ENCODE measurements around the gene ATP8B4.

ATP8B4 gene

DNA sequence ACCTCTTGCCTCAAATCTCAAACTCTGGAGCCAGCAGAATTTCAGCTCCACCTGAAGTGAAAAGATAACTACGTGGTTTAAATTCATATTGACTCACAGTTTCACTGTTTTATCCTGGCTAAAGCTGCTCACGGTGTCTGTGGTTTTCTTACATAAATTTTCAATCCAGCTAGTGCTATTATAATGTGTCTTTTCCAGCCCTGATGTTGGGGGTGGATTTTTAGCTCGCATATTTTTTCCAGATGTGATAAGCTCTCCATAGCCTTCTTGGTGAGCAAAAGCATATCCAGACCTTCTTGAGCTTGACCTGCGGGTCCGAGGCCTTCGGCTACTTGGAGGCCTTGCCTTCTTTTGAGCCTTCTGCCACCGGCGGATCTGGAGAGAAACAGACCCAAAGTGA lies 258.9 kb downstream of the ATP8B4 start:
- no peak overlapping the region for H3K27ac ChIP-seq (ENCODE audit: low read length)
- H3K36me3 ChIP-seq (ENCODE audit: control insufficient read depth, insufficient read depth, low read length) = no peaks in the 10 kb centered on the region
- H3K4me3 ChIP-seq (ENCODE audit: low read length) = no peak overlapping the region
- no peak for DNase-seq (ENCODE audit: low read depth, low spot score)
- no peaks in the 10 kb centered on the region for H3K27me3 ChIP-seq (ENCODE audit: control insufficient read depth, insufficient read depth, low read length)
- H3K9me3 ChIP-seq (ENCODE audit: control insufficient read depth, insufficient read depth, low read length) = no peaks in the 10 kb centered on the region
- no CpG with 5 or more reads among the region's 8 CpGs for WGBS (ENCODE audit: insufficient coverage, insufficient read length)
- no peaks in the 10 kb centered on the region for H3K4me1 ChIP-seq (ENCODE audit: control insufficient read depth, insufficient read depth, low read length)

DNA sequence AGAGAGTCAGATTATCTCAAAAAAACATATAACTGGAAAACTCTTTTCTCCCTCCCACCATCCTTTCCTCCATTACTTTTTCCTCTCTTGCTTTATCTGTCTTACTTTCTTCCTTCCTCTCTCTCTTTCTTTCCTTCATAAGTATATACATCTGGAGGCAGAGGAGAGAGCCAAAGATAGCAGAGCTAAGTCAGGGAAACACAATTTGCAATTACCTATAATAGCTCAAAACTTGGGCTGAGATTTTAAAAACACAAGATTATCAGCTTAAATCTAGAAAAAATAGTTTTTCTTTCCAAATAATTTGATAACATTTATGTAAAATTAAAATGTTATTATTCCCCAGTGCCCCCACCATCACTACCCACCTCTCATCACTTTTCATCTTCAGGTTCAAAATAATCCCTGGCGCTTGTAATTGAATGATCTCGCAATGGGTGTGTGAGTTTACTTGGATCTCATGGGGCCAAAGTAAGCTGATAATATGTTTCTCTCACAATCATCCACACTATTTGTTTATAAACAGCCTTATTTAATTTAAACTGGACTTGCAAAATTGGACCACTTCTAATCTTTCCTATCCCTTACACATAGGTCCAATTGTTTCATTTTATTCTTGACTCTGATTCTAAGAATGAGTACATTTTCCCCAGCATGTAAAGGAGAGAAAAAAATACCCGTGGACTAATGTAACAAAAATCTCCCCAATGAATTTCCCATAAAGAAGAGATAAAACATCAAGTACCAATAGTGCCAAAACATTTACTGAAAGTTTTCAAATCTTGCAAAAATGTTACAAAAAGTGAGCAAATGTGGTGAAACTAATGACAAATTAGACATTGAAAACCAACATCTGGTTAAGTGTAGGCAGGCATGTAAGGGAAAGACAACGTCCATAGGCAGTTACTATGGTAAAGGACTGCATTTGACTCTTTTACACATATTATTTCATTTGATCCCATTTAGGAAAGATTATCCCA lies 261.2 kb downstream of the ATP8B4 start:
- H3K36me3 ChIP-seq (ENCODE audit: control insufficient read depth, insufficient read depth, low read length) = no peaks in the 10 kb centered on the region
- no peak for DNase-seq (ENCODE audit: low read depth, low spot score)
- no peak overlapping the region for H3K27ac ChIP-seq (ENCODE audit: low read length)
- no peaks in the 10 kb centered on the region for H3K9me3 ChIP-seq (ENCODE audit: control insufficient read depth, insufficient read depth, low read length)
- WGBS (ENCODE audit: insufficient coverage, insufficient read length) = no CpG with 5 or more reads among the region's 4 CpGs
- H3K4me1 ChIP-seq (ENCODE audit: control insufficient read depth, insufficient read depth, low read length) = no peaks in the 10 kb centered on the region
- no peaks in the 10 kb centered on the region for H3K27me3 ChIP-seq (ENCODE audit: control insufficient read depth, insufficient read depth, low read length)
- no peak overlapping the region for H3K4me3 ChIP-seq (ENCODE audit: low read length)

DNA sequence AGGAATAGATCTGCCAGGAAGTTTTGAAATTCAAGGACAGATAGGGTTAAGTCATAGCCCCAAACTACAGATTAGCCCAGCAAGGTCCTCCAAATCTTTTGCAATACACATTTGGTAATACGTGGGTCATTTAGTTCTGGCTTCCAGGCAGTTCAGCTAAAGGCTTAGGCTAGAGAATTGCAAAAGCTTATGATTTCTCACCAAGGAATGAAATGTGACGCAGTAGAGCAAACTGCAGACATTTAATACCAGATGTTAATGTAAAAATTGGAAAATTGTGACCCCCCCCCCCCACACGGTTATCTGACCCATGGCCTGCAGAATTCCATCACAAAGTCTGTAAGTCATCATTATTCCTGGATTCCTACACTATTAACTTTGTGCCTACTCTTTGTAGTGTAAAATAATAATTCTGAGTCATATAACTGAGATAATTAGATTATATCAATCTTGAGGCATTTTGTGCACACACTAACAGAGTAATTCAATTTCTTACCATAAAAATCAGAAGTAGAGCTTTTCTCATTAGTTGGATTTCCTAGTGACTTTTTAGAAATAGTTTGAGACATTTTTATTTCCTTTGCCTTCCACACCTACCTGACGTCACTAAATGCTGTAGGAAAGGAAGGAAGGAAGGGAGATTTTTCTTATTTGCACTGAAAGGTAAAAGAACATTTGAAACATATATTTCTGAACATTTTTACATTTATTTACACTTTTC lies 263.0 kb downstream of the ATP8B4 start:
- Histone ChIP-seq H3K27ac (ENCODE audit: low read length) (no peak overlapping the region), H3K4me1 (ENCODE audit: control insufficient read depth, insufficient read depth, low read length) (no peaks in the 10 kb centered on the region), H3K4me3 (ENCODE audit: low read length) (no peak overlapping the region), H3K36me3 (ENCODE audit: control insufficient read depth, insufficient read depth, low read length) (no peaks in the 10 kb centered on the region), H3K9me3 (ENCODE audit: control insufficient read depth, insufficient read depth, low read length) (no peaks in the 10 kb centered on the region), H3K27me3 (ENCODE audit: control insufficient read depth, insufficient read depth, low read length) (no peaks in the 10 kb centered on the region)
- WGBS (ENCODE audit: insufficient coverage, insufficient read length) = no CpG with 5 or more reads among the region's 4 CpGs
- DNase-seq (ENCODE audit: low read depth, low spot score) = no peak

DNA sequence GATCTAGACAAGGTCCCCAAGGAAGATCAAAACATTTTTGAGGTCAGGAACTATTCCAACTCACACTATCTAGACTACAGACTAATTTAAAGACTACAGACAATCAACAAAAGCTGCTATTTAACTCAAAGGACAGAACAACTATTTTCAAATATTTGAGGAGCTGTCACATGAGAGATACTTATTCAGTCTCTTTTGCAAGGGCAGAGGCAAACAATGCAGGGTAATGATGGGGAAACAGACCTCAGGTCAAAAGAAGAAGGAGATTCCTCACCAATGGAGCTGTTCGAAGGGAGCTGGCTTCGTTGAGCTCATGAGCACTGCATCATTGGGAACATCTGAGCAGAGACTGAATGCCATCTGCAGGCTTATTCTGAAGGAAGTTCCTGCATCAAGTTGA lies 266.3 kb downstream of the ATP8B4 start:
- Histone ChIP-seq H3K4me1 (ENCODE audit: control insufficient read depth, insufficient read depth, low read length) (no peaks in the 10 kb centered on the region), H3K36me3 (ENCODE audit: control insufficient read depth, insufficient read depth, low read length) (no peaks in the 10 kb centered on the region)
- no CpG with 5 or more reads among the region's 2 CpGs for WGBS (ENCODE audit: insufficient coverage, insufficient read length)

DNA sequence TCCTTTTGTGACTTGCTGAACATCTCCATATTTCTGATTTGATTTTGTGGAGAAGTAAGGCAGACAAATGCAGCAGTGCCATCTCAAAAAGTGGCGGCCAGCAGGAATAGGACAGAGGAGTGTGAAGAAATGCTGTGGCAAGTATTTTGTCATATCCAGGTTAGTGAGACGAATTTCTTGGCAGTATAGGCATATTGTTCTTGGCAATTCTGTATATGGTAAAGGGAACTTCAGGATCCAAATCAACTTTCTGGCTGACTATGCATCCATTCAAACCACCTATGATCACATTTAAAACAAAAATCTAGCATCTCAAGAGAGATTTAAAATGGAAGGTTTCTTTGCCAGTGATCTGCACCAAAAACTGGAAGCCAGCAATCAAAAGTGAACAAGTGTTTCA lies 270.2 kb downstream of the ATP8B4 start:
- H3K4me1 ChIP-seq (ENCODE audit: control insufficient read depth, insufficient read depth, low read length) = no peaks in the 10 kb centered on the region
- WGBS (ENCODE audit: insufficient coverage, insufficient read length) = no CpG with 5 or more reads among the region's 2 CpGs
- no peak for DNase-seq (ENCODE audit: low read depth, low spot score)
- H3K9me3 ChIP-seq (ENCODE audit: control insufficient read depth, insufficient read depth, low read length) = no peaks in the 10 kb centered on the region
- H3K27ac ChIP-seq (ENCODE audit: low read length) = no peak overlapping the region
- H3K4me3 ChIP-seq (ENCODE audit: low read length) = no peak overlapping the region
- no peaks in the 10 kb centered on the region for H3K36me3 ChIP-seq (ENCODE audit: control insufficient read depth, insufficient read depth, low read length)
- no peaks in the 10 kb centered on the region for H3K27me3 ChIP-seq (ENCODE audit: control insufficient read depth, insufficient read depth, low read length)

More for the DNA sequence above, 266.3 kb downstream of the ATP8B4 start:
- Histone ChIP-seq H3K27me3 (ENCODE audit: control insufficient read depth, insufficient read depth, low read length) (no peaks in the 10 kb centered on the region), H3K4me3 (ENCODE audit: low read length) (no peak overlapping the region), H3K9me3 (ENCODE audit: control insufficient read depth, insufficient read depth, low read length) (no peaks in the 10 kb centered on the region), H3K27ac (ENCODE audit: low read length) (no peak overlapping the region)
- DNase-seq (ENCODE audit: low read depth, low spot score) = no peak

DNA sequence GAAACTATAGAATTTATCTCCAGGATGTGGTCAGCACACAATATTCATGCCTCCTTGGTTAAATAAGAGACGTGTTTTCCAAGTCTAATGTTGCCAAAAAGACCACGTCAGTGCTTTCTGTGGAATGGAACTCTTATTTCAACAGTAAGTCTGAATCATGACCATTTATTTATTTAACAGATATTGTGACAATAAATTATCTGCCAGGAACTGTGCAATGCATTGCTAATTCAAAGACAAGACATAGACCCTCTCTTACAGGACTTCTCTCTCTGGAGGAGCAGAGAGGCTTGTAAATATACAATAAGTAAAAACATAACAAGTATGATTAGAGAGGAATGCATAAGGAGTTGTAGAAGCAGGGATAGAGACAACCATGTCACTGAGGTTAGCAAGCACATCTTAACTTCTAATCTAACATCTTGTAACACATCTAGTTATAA lies 270.7 kb downstream of the ATP8B4 start:
- no peaks in the 10 kb centered on the region for H3K4me1 ChIP-seq (ENCODE audit: control insufficient read depth, insufficient read depth, low read length)
- no CpG with 5 or more reads among the region's 2 CpGs for WGBS (ENCODE audit: insufficient coverage, insufficient read length)
- no peaks in the 10 kb centered on the region for H3K27me3 ChIP-seq (ENCODE audit: control insufficient read depth, insufficient read depth, low read length)
- no peak for DNase-seq (ENCODE audit: low read depth, low spot score)
- H3K9me3 ChIP-seq (ENCODE audit: control insufficient read depth, insufficient read depth, low read length) = no peaks in the 10 kb centered on the region
- no peak overlapping the region for H3K27ac ChIP-seq (ENCODE audit: low read length)
- H3K4me3 ChIP-seq (ENCODE audit: low read length) = no peak overlapping the region
- no peaks in the 10 kb centered on the region for H3K36me3 ChIP-seq (ENCODE audit: control insufficient read depth, insufficient read depth, low read length)

DNA sequence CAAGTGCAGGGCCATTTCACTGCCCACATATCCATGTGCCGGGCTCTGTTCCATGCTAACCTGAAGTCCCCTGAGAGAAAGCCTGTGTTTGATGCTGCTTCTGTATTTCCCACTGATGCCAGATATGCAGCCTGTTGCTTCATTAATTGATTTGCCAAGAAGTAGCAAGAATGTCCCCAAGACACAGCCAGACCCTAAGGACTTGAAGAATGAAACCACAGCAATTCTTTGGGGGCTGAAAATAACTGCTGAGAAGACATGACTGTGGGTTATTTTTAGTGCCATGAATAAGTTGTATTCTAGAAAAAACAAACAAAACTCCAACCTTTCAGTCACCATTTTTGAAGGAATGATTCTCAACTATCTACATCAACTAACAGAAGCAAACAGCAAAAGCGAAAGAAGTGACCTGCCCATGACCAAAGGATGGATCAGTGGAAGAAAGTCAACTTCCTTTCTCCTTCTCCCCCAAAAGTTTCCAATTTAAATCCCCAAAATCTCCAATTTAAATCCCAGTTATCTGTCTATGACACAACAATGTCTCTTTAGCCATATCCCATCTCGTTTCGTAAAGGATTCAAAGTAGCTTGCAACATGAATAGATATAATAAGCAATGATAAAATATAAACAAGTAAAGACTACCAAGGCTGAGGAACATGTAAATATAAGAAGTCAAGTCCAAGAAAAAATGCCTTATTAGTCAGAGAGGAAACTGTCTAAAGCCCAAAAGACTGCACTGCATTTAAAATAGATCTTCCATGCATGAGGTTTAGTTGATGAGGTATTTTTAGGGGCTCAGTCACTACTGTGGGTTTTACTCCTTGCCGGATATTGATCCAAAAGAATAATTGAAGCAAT lies 271.4 kb downstream of the ATP8B4 start:
- no peaks in the 10 kb centered on the region for H3K9me3 ChIP-seq (ENCODE audit: control insufficient read depth, insufficient read depth, low read length)
- no peaks in the 10 kb centered on the region for H3K36me3 ChIP-seq (ENCODE audit: control insufficient read depth, insufficient read depth, low read length)
- 100% methylated on average over 2 of the region's 5 CpGs for WGBS (ENCODE audit: insufficient coverage, insufficient read length)
- H3K27ac ChIP-seq (ENCODE audit: low read length) = no peak overlapping the region
- H3K27me3 ChIP-seq (ENCODE audit: control insufficient read depth, insufficient read depth, low read length) = no peaks in the 10 kb centered on the region
- DNase-seq (ENCODE audit: low read depth, low spot score) = no peak
- no peaks in the 10 kb centered on the region for H3K4me1 ChIP-seq (ENCODE audit: control insufficient read depth, insufficient read depth, low read length)
- H3K4me3 ChIP-seq (ENCODE audit: low read length) = no peak overlapping the region

DNA sequence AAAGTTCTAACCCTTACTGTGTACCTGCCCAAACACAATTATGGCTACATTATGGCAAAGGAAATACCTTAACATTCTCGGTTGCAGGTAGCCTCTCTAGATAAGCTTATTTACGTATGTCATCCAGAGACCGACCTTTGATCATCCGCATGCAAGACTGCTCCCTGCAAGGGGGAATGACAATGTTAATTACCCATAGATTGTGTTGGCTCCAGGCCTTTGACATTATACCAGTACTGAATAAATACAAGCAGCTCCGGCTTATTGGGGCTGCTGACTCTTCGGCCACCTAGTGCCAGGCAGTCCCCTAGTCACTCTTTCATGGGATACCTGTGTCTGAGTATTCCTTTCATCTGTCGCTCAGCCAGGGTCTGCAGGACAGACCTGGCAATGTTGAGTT lies 274.6 kb downstream of the ATP8B4 start:
- Histone ChIP-seq H3K27me3 (ENCODE audit: control insufficient read depth, insufficient read depth, low read length) (no peaks in the 10 kb centered on the region), H3K9me3 (ENCODE audit: control insufficient read depth, insufficient read depth, low read length) (no peaks in the 10 kb centered on the region), H3K4me1 (ENCODE audit: control insufficient read depth, insufficient read depth, low read length) (no peaks in the 10 kb centered on the region), H3K4me3 (ENCODE audit: low read length) (no peak overlapping the region), H3K36me3 (ENCODE audit: control insufficient read depth, insufficient read depth, low read length) (no peaks in the 10 kb centered on the region; the same call in 1 of the 2 replicates), H3K27ac (ENCODE audit: low read length) (no peak overlapping the region)
- no peak for DNase-seq (ENCODE audit: low read depth, low spot score)
- WGBS (ENCODE audit: insufficient coverage, insufficient read length) = no CpG with 5 or more reads among the region's 7 CpGs

DNA sequence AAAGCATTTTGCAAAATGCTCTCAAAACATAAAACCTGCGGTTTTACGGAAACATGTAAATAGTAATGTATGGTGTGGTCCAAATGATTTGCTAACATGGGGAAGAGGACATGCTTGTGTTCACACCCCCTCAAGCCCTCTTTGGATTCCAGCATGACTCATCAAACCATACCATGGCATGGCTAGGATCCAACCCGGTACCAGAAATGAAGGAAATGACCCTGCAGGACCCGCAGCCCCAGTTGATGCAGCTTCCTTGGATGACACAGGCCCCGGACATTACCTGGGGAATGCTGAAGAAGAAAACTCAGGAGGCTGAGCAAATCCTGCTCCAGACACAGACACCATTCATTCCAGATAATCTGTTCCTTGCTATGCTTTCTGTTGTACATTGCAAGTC lies 275.3 kb downstream of the ATP8B4 start:
- no peaks in the 10 kb centered on the region for H3K9me3 ChIP-seq (ENCODE audit: control insufficient read depth, insufficient read depth, low read length)
- no peak overlapping the region for H3K27ac ChIP-seq (ENCODE audit: low read length)
- H3K4me3 ChIP-seq (ENCODE audit: low read length) = no peak overlapping the region
- no peaks in the 10 kb centered on the region; the same call in 1 of the 2 replicates for H3K36me3 ChIP-seq (ENCODE audit: control insufficient read depth, insufficient read depth, low read length)
- WGBS (ENCODE audit: insufficient coverage, insufficient read length) = no CpG with 5 or more reads among the region's 5 CpGs
- no peaks in the 10 kb centered on the region for H3K27me3 ChIP-seq (ENCODE audit: control insufficient read depth, insufficient read depth, low read length)
- H3K4me1 ChIP-seq (ENCODE audit: control insufficient read depth, insufficient read depth, low read length) = no peaks in the 10 kb centered on the region
- no peak for DNase-seq (ENCODE audit: low read depth, low spot score)

Measured in iPS DF 6.9 (cell line).